Body of pancreas (tissue), 4 donors: ENCODE measurements around the gene TMEM266.

ENCODE experiments used
- CTCF ChIP-seq, 7 experiments: fragments of 450-650 bp in 4 of 7; fragments of 200-600 bp in 3 of 7; sonication (generic) in 3 of 7; IDR thresholded peaks; one replicate each; pipeline ENCODE4 v1.5.1; 2016 to 2019; ENCODE audit warnings: antibody characterized with exemption in 7 of 7
- POLR2A ChIP-seq, 3 donors: fragments of 450-650 bp; IDR thresholded peaks; one replicate each; pipeline ENCODE4 v1.6.1; 2016; ENCODE audit warnings: antibody characterized with exemption in 3 of 3, mild to moderate bottlenecking in 2 of 3

GRCh38 chr15:76035593-76035992 lies 24.2 kb upstream of the TMEM266 start:
- no peak for TF ChIP-seq POLR2A (IDR thresholded peaks at IDR 0.05)
- TF ChIP-seq CTCF (IDR thresholded peaks at IDR 0.05), result no peak
